Measurements from ENCODE around the gene PTGES3.
"Not testable (repeated sequence)": the region's sequence is repeated elsewhere in the genome, so short reads cannot be mapped to it uniquely, and the experiment has no call there.

PTGES3 gene

GRCh38 chr12:56709759-56710376 lies 21.8 kb upstream of the PTGES3 start:
- DNase-seq (ENCODE audit: low read depth, low spot score): no peak

GRCh38 chr12:56704522-56704921 lies 16.4 kb upstream of the PTGES3 start:
- not testable (repeated sequence) for DNase-seq (ENCODE audit: low read depth, low spot score)

- DNase-seq (ENCODE audit: low read depth, low spot score): no peak
Observed at GRCh38 chr12:56699020-56699661, 11.1 kb upstream of the PTGES3 start.

- no peak for DNase-seq (ENCODE audit: low read depth, low spot score)
Observed at GRCh38 chr12:56695327-56696101, 7.4 kb upstream of the PTGES3 start.

GRCh38 chr12:56694161-56694560 lies 6.1 kb upstream of the PTGES3 start:
- no peak for DNase-seq (ENCODE audit: low read depth, low spot score)

- no peak for DNase-seq (ENCODE audit: low read depth, low spot score)
Observed at GRCh38 chr12:56688846-56689109, 694 bp upstream of the PTGES3 start.

- peak; percentile 64 for DNase-seq (ENCODE audit: low read depth, low spot score)
Observed at GRCh38 chr12:56687223-56688128, 608 bp downstream of the PTGES3 start.

GRCh38 chr12:56684745-56685359 lies 3.2 kb downstream of the PTGES3 start:
- no peak for DNase-seq (ENCODE audit: low read depth, low spot score)

GRCh38 chr12:56682323-56682722 lies 5.8 kb downstream of the PTGES3 start:
- no peak for DNase-seq (ENCODE audit: low read depth, low spot score)

- no peak for DNase-seq (ENCODE audit: low read depth, low spot score)
Observed at GRCh38 chr12:56679883-56680575, 8.1 kb downstream of the PTGES3 start.

GRCh38 chr12:56678852-56679251 lies 9.2 kb downstream of the PTGES3 start:
- no peak for DNase-seq (ENCODE audit: low read depth, low spot score)

GRCh38 chr12:56677680-56678079 lies 10.4 kb downstream of the PTGES3 start:
- no peak for DNase-seq (ENCODE audit: low read depth, low spot score)

- DNase-seq (ENCODE audit: low read depth, low spot score): no peak
Observed at GRCh38 chr12:56676851-56677580, 11.1 kb downstream of the PTGES3 start.

GRCh38 chr12:56671608-56672007 lies 16.5 kb downstream of the PTGES3 start:
- DNase-seq (ENCODE audit: low read depth, low spot score): no peak

GRCh38 chr12:56670836-56671235 lies 17.2 kb downstream of the PTGES3 start:
- DNase-seq (ENCODE audit: low read depth, low spot score): no peak

GRCh38 chr12:56668197-56668457 lies 20.0 kb downstream of the PTGES3 start:
- no peak for DNase-seq (ENCODE audit: low read depth, low spot score)

GRCh38 chr12:56661979-56662638 lies 26.0 kb downstream of the PTGES3 start:
- no peak for DNase-seq (ENCODE audit: low read depth, low spot score)

- DNase-seq (ENCODE audit: low read depth, low spot score): peak; percentile 7
Observed at GRCh38 chr12:56661560-56661959, 26.5 kb downstream of the PTGES3 start.

- DNase-seq (ENCODE audit: low read depth, low spot score): no peak
Observed at GRCh38 chr12:56658921-56659320, 29.2 kb downstream of the PTGES3 start.
